Epithelial cell of proximal tubule (primary cell): Measurements from ENCODE around the gene NENF. TPM values are rescaled to one million over a fixed set of nuclear protein-coding genes. Genes with fewer than 3 reads are reported as not detected.

Experiments
- DNase-seq: peaks from one replicate; pipeline ENCODE4 v3.0.0-alpha.2; 2011; ENCODE audit warnings: low read depth
- H3K4me3 ChIP-seq: 2 replicates; pipeline ENCODE4 v1.5.1; 2011; ENCODE audit warnings: low read depth, mild to moderate bottlenecking, low read length
- CTCF ChIP-seq: conservative IDR thresholded peaks from 2 replicates; pipeline ENCODE4 v1.5.1; 2012; ENCODE audit warnings: low read depth, mild to moderate bottlenecking, low read length
- total RNA-seq: library from RNA; depleted of rRNA; stranded (reverse); fragments of >200 nt; gene quantifications from 2 replicates; pipeline ENCODE4 v1.2.3, GENCODE V29; 2015

The NENF gene
- total RNA-seq, 1 donor from 2014 or later = 115 TPM

GRCh38 chr1:212482637-212483441, 50.1 kb downstream of the NENF start:
- TF ChIP-seq CTCF = no peak
- no peak overlapping the region for H3K4me3 ChIP-seq
- peak; percentile 90 for DNase-seq

DNA sequence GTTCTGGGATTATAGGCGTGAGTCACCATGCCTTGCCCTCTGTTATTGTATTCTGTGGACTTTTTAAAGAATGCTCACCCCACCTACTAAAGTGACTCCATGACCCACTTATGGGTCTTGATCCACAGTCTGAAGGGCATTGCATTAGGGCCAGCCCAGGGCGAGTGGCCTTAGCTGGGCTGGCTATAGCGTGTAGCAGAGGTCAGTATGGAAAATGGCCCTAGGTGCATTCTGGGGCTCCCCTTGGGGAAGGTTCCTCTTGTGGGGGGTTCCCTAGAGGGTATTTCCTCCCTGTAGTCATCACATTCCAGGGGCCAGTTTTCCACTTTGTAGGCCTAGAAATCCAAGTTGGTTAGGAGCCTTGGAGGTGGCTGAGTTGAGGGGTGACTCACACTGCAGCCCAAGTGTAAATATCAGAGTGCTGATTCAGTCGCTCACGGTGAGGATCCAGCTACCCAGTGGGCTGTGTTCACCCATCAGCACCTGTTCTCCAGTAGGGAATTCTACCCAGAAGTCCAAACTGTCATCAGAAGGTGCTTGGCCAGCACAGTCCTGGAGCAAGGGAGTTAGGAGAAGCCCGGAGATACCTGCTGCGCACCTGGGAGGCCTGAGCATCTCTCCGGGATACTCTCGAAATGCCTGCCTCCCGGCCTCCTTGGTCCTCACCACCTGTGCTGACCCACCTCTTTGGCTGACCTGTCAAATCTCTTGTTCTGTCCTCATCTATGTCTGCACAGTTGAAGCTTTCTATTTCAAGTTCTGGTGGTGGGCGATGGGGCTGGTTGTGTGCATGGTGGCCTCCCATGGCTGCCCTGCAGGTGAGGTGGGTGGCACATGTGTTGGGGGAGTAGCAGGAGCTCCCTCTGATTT, 52.2 kb downstream of the NENF start:
- H3K4me3 ChIP-seq = no peak overlapping the region
- TF ChIP-seq CTCF = no peak
- peak; percentile 94 for DNase-seq

DNA sequence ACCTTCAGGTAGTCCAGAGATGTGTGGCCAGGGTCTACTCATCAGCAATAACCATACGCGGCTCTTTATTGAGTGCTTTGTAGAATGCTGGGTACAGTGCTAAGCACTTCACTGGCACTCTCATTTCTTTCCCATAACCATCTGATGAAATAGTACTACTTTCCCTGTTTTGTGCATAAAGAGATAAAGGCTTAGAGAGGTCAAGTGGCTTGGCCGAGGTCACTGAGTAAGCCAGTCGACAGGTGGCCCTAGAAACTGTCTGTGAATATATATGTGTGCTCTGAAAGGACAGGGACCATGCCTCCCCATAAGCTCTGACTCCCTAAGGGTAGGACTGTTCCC, 52.8 kb downstream of the NENF start:
- no peak for DNase-seq
- no peak overlapping the region for H3K4me3 ChIP-seq
- no peak for TF ChIP-seq CTCF

- TF ChIP-seq CTCF = no peak
- H3K4me3 ChIP-seq = no peak overlapping the region
- peak; percentile 96 for DNase-seq
These were observed 53.3 kb downstream of the NENF start for GRCh38 chr1:212485913-212486618.

DNA sequence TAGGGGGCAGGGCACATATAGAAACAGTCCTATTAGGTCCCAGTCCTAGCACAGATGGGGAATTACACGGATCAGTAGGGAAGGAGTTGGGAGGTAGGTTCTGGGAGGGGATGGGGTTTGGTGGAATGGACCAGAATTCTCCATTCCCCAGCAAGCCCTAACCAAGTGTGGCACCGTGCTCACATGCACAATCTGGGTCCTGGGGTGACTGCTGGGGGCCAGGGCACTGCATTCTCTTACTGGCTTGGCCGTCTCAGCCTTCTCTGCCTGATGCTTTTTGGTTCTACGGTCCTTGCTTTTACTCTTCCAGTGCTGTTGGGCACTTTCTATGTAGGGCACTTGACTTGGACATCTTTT, 53.9 kb downstream of the NENF start:
- no peak for DNase-seq
- H3K4me3 ChIP-seq = no peak overlapping the region
- no peak for TF ChIP-seq CTCF

DNA sequence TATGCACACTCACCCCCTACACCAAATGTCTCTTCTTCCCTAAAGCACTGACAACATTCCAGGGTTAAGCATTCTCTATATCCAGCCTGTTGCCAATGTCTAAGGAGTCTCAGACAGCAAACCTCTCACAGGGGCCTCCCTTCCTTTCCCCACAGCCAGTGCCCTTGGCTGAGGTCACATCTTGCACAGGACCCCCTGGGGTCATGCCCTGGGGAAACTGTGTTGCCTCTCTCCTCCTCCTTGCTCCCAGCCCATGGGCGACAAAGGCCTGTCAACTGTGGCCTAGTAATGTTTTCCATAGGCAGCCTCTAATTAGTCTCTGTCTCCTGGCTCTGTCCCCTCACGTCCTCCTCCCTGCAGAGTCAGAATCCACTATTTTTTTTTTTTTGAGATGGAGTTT, 54.6 kb downstream of the NENF start:
- H3K4me3 ChIP-seq = no peak overlapping the region
- DNase-seq = no peak
- no peak for TF ChIP-seq CTCF
